PFSK-1 (cell line): ENCODE measurements around the gene MED9.

Experiments
- POLR2AphosphoS5 ChIP-seq: IDR thresholded peaks from 2 replicates; pipeline ENCODE4 v1.6.1; 2012; ENCODE audit warnings: low read depth, mild to moderate bottlenecking, control low read depth, low read length, moderate library complexity
- TAF1 ChIP-seq: IDR thresholded peaks from 2 replicates; pipeline ENCODE4 v1.6.1; 2012; ENCODE audit warnings: low read length, control low read depth, borderline replicate concordance; ENCODE audit not compliant: insufficient read depth
- TF ChIP-seq, protein P1 (sequence below), 2 experiments: IDR thresholded peaks; 2 replicates each; pipeline versions ENCODE4 v1.6.1 to v1.8.0; 2011 to 2012; ENCODE audit warnings: low read depth in 2 of 2, low read length in 2 of 2, control low read depth in 1 of 2, inconsistent platforms in 1 of 2, mild to moderate bottlenecking in 1 of 2, moderate library complexity in 1 of 2; ENCODE audit not compliant: insufficient read depth in 1 of 2

DNA sequence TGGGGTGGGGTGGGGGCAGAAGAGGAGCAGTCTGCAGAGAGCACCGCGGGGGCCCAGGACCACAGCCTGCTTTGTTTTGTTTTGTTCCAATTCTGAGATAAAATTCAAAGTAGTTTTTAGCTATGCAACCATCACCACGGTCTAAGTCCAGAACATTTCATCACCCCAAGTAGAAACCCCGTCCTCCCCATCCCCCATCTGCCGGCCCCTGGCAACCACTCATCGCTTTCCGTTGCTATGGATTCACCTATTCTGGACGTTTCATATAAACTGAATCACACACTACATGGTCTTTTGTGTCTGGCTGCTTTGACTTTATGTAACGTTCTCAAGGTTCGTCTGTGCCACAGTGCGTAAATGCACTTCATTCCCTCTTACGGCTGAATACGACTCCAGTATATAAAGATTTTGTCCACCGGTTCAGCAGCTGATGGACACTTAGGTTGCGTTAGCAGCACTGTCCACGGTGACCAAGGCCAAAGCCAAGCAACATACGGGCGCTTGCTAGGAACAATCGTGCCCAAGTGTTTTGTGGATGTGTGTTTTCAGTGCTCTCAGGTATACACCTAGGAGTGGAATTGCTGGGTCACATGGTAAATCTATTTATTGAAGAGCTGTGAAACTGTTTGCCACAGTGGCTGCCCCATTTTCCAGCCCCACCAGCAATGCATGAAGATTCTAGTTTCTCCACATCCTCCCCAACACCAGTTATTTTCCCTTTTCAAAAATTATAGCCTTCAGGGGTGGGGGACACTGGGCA, 47.1 kb downstream of the MED9 start:
- TF ChIP-seq TAF1 = no peak
- TF ChIP-seq POLR2AphosphoS5 = no peak
- TF ChIP-seq, protein P1, sequence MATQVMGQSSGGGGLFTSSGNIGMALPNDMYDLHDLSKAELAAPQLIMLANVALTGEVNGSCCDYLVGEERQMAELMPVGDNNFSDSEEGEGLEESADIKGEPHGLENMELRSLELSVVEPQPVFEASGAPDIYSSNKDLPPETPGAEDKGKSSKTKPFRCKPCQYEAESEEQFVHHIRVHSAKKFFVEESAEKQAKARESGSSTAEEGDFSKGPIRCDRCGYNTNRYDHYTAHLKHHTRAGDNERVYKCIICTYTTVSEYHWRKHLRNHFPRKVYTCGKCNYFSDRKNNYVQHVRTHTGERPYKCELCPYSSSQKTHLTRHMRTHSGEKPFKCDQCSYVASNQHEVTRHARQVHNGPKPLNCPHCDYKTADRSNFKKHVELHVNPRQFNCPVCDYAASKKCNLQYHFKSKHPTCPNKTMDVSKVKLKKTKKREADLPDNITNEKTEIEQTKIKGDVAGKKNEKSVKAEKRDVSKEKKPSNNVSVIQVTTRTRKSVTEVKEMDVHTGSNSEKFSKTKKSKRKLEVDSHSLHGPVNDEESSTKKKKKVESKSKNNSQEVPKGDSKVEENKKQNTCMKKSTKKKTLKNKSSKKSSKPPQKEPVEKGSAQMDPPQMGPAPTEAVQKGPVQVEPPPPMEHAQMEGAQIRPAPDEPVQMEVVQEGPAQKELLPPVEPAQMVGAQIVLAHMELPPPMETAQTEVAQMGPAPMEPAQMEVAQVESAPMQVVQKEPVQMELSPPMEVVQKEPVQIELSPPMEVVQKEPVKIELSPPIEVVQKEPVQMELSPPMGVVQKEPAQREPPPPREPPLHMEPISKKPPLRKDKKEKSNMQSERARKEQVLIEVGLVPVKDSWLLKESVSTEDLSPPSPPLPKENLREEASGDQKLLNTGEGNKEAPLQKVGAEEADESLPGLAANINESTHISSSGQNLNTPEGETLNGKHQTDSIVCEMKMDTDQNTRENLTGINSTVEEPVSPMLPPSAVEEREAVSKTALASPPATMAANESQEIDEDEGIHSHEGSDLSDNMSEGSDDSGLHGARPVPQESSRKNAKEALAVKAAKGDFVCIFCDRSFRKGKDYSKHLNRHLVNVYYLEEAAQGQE (IDR thresholded peaks at IDR 0.05; ENCODE audit: insufficient read depth in 1 of 2, low read depth in 2 of 2, low read length in 2 of 2) = no peak
